Measurements from ENCODE around the gene GSK3B. TPM values are rescaled to one million over a fixed set of nuclear protein-coding genes. Genes with fewer than 3 reads are reported as not detected.
"Not testable (repeated sequence)": the region's sequence is repeated elsewhere in the genome, so short reads cannot be mapped to it uniquely, and the experiment has no call there.

GSK3B gene
- polyA plus RNA-seq, 1 donor (not counting 4 experiments of a cell fraction or from before 2014, with no cell fraction given), result 73.3 TPM

GRCh38 chr3:120052225-120052624 lies 42.0 kb downstream of the GSK3B start:
- Histone ChIP-seq H3K9me1 (ENCODE audit: control insufficient read depth, extremely low read depth, insufficient read depth, low read length) (no peaks in the 10 kb centered on the region), H3K27me3 (ENCODE audit: control insufficient read depth, extremely low read depth, insufficient read depth, low read length) (no peaks in the 10 kb centered on the region), H2AFZ (ENCODE audit: control insufficient read depth, low read length) (no peak overlapping the region), H3K9ac (ENCODE audit: control insufficient read depth, extremely low read depth, insufficient read depth, low read length) (no peak overlapping the region), H3K4me1 (ENCODE audit: control insufficient read depth, extremely low read depth, insufficient read depth, low read length) (peaks cover 10% of the 10 kb centered on the region), H3K36me3 (ENCODE audit: control insufficient read depth in 2 of 2, extremely low read depth in 1 of 2, insufficient read depth in 2 of 2, low read length in 2 of 2) (no peaks in the 10 kb centered on the region), H3K9me3 (ENCODE audit: control insufficient read depth, low read depth, low read length) (no peaks in the 10 kb centered on the region), H4K20me1 (ENCODE audit: control insufficient read depth, extremely low read depth, insufficient read depth, low read length) (peaks cover 16% of the 10 kb centered on the region), H3K27ac (ENCODE audit: control insufficient read depth, insufficient read depth, low read length) (no peak overlapping the region), H3K4me3 (ENCODE audit: control insufficient read depth in 2 of 3, extremely low read depth in 1 of 3, insufficient read depth in 2 of 3, low read depth in 1 of 3, low read length in 3 of 3) (no peak overlapping the region), H3K4me2 (ENCODE audit: control insufficient read depth, extremely low read depth, insufficient read depth, low read depth, low read length) (peak overlapping the region; percentile 22), H3K79me2 (ENCODE audit: control insufficient read depth, insufficient read depth, low read length) (peaks cover 100% of the 10 kb centered on the region)
- TF ChIP-seq, protein P1, sequence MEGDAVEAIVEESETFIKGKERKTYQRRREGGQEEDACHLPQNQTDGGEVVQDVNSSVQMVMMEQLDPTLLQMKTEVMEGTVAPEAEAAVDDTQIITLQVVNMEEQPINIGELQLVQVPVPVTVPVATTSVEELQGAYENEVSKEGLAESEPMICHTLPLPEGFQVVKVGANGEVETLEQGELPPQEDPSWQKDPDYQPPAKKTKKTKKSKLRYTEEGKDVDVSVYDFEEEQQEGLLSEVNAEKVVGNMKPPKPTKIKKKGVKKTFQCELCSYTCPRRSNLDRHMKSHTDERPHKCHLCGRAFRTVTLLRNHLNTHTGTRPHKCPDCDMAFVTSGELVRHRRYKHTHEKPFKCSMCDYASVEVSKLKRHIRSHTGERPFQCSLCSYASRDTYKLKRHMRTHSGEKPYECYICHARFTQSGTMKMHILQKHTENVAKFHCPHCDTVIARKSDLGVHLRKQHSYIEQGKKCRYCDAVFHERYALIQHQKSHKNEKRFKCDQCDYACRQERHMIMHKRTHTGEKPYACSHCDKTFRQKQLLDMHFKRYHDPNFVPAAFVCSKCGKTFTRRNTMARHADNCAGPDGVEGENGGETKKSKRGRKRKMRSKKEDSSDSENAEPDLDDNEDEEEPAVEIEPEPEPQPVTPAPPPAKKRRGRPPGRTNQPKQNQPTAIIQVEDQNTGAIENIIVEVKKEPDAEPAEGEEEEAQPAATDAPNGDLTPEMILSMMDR (optimal IDR thresholded peaks at IDR 0.05 in 1 of 3, IDR thresholded peaks at IDR 0.05 in 1 of 3, conservative IDR thresholded peaks at IDR 0.05 in 1 of 3; ENCODE audit: extremely low read depth in 1 of 3, insufficient read depth in 2 of 3, low read length in 3 of 3), result no peak
- TF ChIP-seq EZH2 (IDR thresholded peaks at IDR 0.05; ENCODE audit: low read length), result no peak
- dilution Hi-C loops (cut with MboI; ENCODE audit: extremely low pct_ligation_motif_present, low sequenced_read_pairs), result no loop called here
- peak; percentile 68 for FAIRE-seq
- no peak for DNase-seq (ENCODE audit: low read depth, low spot score)

GRCh38 chr3:120051570-120051969 lies 42.7 kb downstream of the GSK3B start:
- H3K36me3 ChIP-seq (ENCODE audit: control insufficient read depth in 2 of 2, extremely low read depth in 1 of 2, insufficient read depth in 2 of 2, low read length in 2 of 2); H3K4me3 ChIP-seq (ENCODE audit: control insufficient read depth in 2 of 3, extremely low read depth in 1 of 3, insufficient read depth in 2 of 3, low read depth in 1 of 3, low read length in 3 of 3); dilution Hi-C loops (cut with MboI; ENCODE audit: extremely low pct_ligation_motif_present, low sequenced_read_pairs); DNase-seq (ENCODE audit: low read depth, low spot score); H3K9ac ChIP-seq (ENCODE audit: control insufficient read depth, extremely low read depth, insufficient read depth, low read length); FAIRE-seq; H3K27ac ChIP-seq (ENCODE audit: control insufficient read depth, insufficient read depth, low read length); H3K9me3 ChIP-seq (ENCODE audit: control insufficient read depth, low read depth, low read length); H3K27me3 ChIP-seq (ENCODE audit: control insufficient read depth, extremely low read depth, insufficient read depth, low read length); H3K4me2 ChIP-seq (ENCODE audit: control insufficient read depth, extremely low read depth, insufficient read depth, low read depth, low read length); H3K9me1 ChIP-seq (ENCODE audit: control insufficient read depth, extremely low read depth, insufficient read depth, low read length); H2AFZ ChIP-seq (ENCODE audit: control insufficient read depth, low read length): not testable (repeated sequence)
- Histone ChIP-seq H3K4me1 (ENCODE audit: control insufficient read depth, extremely low read depth, insufficient read depth, low read length) (peaks cover 10% of the 10 kb centered on the region), H4K20me1 (ENCODE audit: control insufficient read depth, extremely low read depth, insufficient read depth, low read length) (peaks cover 16% of the 10 kb centered on the region), H3K79me2 (ENCODE audit: control insufficient read depth, insufficient read depth, low read length) (peaks cover 100% of the 10 kb centered on the region)

- Histone ChIP-seq H3K79me2 (ENCODE audit: control insufficient read depth, insufficient read depth, low read length) (peaks cover 100% of the 10 kb centered on the region), H3K27ac (ENCODE audit: control insufficient read depth, insufficient read depth, low read length) (no peak overlapping the region), H2AFZ (ENCODE audit: control insufficient read depth, low read length) (no peak overlapping the region), H4K20me1 (ENCODE audit: control insufficient read depth, extremely low read depth, insufficient read depth, low read length) (peaks cover 16% of the 10 kb centered on the region), H3K9me1 (ENCODE audit: control insufficient read depth, extremely low read depth, insufficient read depth, low read length) (no peaks in the 10 kb centered on the region), H3K4me1 (ENCODE audit: control insufficient read depth, extremely low read depth, insufficient read depth, low read length) (peaks cover 10% of the 10 kb centered on the region), H3K9me3 (ENCODE audit: control insufficient read depth, low read depth, low read length) (peaks cover 5% of the 10 kb centered on the region), H3K36me3 (ENCODE audit: control insufficient read depth in 2 of 2, extremely low read depth in 1 of 2, insufficient read depth in 2 of 2, low read length in 2 of 2) (no peaks in the 10 kb centered on the region), H3K4me3 (ENCODE audit: control insufficient read depth in 2 of 3, extremely low read depth in 1 of 3, insufficient read depth in 2 of 3, low read depth in 1 of 3, low read length in 3 of 3) (no peak overlapping the region), H3K4me2 (ENCODE audit: control insufficient read depth, extremely low read depth, insufficient read depth, low read depth, low read length) (no peak overlapping the region), H3K27me3 (ENCODE audit: control insufficient read depth, extremely low read depth, insufficient read depth, low read length) (no peaks in the 10 kb centered on the region), H3K9ac (ENCODE audit: control insufficient read depth, extremely low read depth, insufficient read depth, low read length) (no peak overlapping the region)
- TF ChIP-seq EZH2 (IDR thresholded peaks at IDR 0.05; ENCODE audit: low read length), result no peak
- DNase-seq (ENCODE audit: low read depth, low spot score) (no peak), FAIRE-seq (no peak)
- dilution Hi-C loops (cut with MboI; ENCODE audit: extremely low pct_ligation_motif_present, low sequenced_read_pairs), result no loop called here
Measured at GRCh38 chr3:120049881-120050539, 44.2 kb downstream of the GSK3B start.
